GOT3 (cell line): Measurements from ENCODE around the gene HDHD2.

Experiments
- DNase-seq: peaks from one replicate; lab custom pipeline; 2025; ENCODE audit warnings: mixed read lengths; lab: John Stamatoyannopoulos, UW

The HDHD2 gene

DNA sequence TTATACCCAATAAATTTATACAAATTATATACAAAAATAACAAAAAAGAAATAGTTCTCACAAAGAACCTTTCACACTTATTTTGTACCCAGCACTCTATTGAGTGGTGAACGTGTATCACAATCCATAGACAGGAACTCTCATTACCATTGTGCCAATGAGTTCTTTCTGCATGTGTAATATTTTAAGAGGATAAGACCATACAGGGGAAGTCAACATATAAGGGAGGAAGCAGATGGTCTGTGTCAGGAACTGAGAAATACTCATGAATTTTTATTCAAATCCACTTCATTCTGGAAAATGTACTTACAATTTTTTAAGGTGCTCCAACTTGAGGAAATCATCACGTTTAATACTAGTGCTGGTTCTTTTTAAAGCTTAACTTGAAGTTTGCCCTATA, 87.8 kb downstream of the HDHD2 start:
- DNase-seq: no peak
